DND-41 (cell line): ENCODE data around the gene FBLN7.

Source experiments
- ATAC-seq: fragments of 200-7000 bp; cut with Tn5 transposase; 3 replicates; pipeline ENCODE4 v1.9.1; 2021; ENCODE audit warnings: low read depth; ENCODE audit not compliant: insufficient read depth
- DNase-seq: peaks from one replicate; pipeline ENCODE4 v3.0.0-alpha.2; 2020
- H2AFZ ChIP-seq: 2 replicates; pipeline ENCODE4 v1.6.0; 2012; ENCODE audit warnings: low read depth, low read length
- H3K27ac ChIP-seq: 2 replicates; pipeline ENCODE4 v1.5.1; 2012; ENCODE audit warnings: low read length, inconsistent platforms
- H3K27me3 ChIP-seq: fragments of 200-600 bp; sonication (generic); 2 replicates; pipeline ENCODE4 v1.6.0; 2012; ENCODE audit warnings: low read length, mild to moderate bottlenecking, inconsistent platforms; ENCODE audit not compliant: insufficient read depth, poor library complexity
- H3K36me3 ChIP-seq: 2 replicates; pipeline ENCODE4 v1.5.1; 2012; ENCODE audit warnings: low read length, inconsistent platforms; ENCODE audit not compliant: insufficient read depth
- H3K4me1 ChIP-seq: 2 replicates; pipeline ENCODE4 v1.5.1; 2012; ENCODE audit warnings: mild to moderate bottlenecking, low read length; ENCODE audit not compliant: insufficient read depth
- H3K4me2 ChIP-seq: 2 replicates; pipeline ENCODE4 v1.6.0; 2012; ENCODE audit warnings: mild to moderate bottlenecking, moderate library complexity, low read length, inconsistent platforms; ENCODE audit not compliant: insufficient read depth
- H3K4me3 ChIP-seq, 2 experiments: fragments of 200-600 bp in 1 of 2; shearing (Covaris generic) in 1 of 2; 2 replicates each; pipeline ENCODE4 v1.5.1; 2012 to 2016; ENCODE audit warnings: inconsistent platforms in 2 of 2, low read length in 2 of 2, mild to moderate bottlenecking in 2 of 2, low read depth in 1 of 2, moderate library complexity in 1 of 2
- H3K79me2 ChIP-seq: 2 replicates; pipeline ENCODE4 v1.6.0; 2012; ENCODE audit warnings: low read length, inconsistent platforms; ENCODE audit not compliant: insufficient read depth
- H3K9ac ChIP-seq: 2 replicates; pipeline ENCODE4 v1.6.0; 2012; ENCODE audit warnings: low read depth, mild to moderate bottlenecking, inconsistent platforms, low read length, moderate library complexity
- H3K9me3 ChIP-seq: 2 replicates; pipeline ENCODE4 v1.5.1; 2012; ENCODE audit warnings: low read length, moderate library complexity, mild to moderate bottlenecking, inconsistent platforms; ENCODE audit not compliant: insufficient read depth, severe bottlenecking
- H4K20me1 ChIP-seq: 2 replicates; pipeline ENCODE4 v1.6.0; 2012; ENCODE audit warnings: low read length; ENCODE audit not compliant: insufficient read depth
- EZH2 ChIP-seq: IDR thresholded peaks from 3 replicates; pipeline ENCODE4 v1.6.1; 2012; ENCODE audit warnings: borderline replicate concordance, low read depth, mild to moderate bottlenecking, moderate library complexity, low read length, inconsistent platforms; ENCODE audit not compliant: severe bottlenecking
- TF ChIP-seq, protein P1 (sequence below): IDR thresholded peaks from 2 replicates; pipeline ENCODE4 v1.5.1; 2012; ENCODE audit warnings: borderline replicate concordance, low read length, moderate library complexity, mild to moderate bottlenecking; ENCODE audit not compliant: poor library complexity, severe bottlenecking; ENCODE audit errors: extremely low read depth

The FBLN7 gene

DNA sequence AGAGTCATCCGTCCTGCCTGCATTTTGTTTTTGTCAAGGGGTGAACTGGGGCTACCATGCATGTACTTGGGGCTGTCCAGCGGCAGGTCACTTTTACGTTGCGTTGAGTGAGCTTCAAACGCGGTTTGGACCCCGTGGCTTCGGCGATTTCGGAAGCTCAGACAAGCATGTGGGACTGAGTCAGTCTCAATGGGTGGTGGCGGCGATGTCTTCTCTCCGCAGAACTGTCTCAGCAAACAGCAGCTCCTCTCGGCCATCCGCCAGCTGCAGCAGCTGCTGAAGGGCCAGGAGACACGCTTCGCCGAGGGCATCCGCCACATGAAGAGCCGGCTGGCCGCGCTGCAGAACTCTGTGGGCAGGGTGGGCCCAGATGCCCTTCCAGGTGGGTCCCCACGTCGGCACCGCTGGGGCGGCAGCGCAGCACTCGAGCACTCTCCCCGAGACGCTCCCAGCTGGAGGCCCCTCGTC is 21.3 kb downstream of the FBLN7 start:
- no peak for DNase-seq
- H3K36me3 ChIP-seq = no peaks in the 10 kb centered on the region
- no peaks in the 10 kb centered on the region for H3K79me2 ChIP-seq
- H3K4me2 ChIP-seq = no peak overlapping the region
- no peak overlapping the region for H2AFZ ChIP-seq
- no peak for ATAC-seq
- no peaks in the 10 kb centered on the region for H3K4me1 ChIP-seq
- TF ChIP-seq EZH2 = no peak
- TF ChIP-seq, protein P1, sequence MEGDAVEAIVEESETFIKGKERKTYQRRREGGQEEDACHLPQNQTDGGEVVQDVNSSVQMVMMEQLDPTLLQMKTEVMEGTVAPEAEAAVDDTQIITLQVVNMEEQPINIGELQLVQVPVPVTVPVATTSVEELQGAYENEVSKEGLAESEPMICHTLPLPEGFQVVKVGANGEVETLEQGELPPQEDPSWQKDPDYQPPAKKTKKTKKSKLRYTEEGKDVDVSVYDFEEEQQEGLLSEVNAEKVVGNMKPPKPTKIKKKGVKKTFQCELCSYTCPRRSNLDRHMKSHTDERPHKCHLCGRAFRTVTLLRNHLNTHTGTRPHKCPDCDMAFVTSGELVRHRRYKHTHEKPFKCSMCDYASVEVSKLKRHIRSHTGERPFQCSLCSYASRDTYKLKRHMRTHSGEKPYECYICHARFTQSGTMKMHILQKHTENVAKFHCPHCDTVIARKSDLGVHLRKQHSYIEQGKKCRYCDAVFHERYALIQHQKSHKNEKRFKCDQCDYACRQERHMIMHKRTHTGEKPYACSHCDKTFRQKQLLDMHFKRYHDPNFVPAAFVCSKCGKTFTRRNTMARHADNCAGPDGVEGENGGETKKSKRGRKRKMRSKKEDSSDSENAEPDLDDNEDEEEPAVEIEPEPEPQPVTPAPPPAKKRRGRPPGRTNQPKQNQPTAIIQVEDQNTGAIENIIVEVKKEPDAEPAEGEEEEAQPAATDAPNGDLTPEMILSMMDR = no peak
- no peaks in the 10 kb centered on the region for H3K27me3 ChIP-seq
- H3K4me3 ChIP-seq = no peak overlapping the region
- no peaks in the 10 kb centered on the region for H3K9me3 ChIP-seq
- H3K9ac ChIP-seq = no peak overlapping the region
- no peaks in the 10 kb centered on the region for H4K20me1 ChIP-seq
- H3K27ac ChIP-seq = no peak overlapping the region

DNA sequence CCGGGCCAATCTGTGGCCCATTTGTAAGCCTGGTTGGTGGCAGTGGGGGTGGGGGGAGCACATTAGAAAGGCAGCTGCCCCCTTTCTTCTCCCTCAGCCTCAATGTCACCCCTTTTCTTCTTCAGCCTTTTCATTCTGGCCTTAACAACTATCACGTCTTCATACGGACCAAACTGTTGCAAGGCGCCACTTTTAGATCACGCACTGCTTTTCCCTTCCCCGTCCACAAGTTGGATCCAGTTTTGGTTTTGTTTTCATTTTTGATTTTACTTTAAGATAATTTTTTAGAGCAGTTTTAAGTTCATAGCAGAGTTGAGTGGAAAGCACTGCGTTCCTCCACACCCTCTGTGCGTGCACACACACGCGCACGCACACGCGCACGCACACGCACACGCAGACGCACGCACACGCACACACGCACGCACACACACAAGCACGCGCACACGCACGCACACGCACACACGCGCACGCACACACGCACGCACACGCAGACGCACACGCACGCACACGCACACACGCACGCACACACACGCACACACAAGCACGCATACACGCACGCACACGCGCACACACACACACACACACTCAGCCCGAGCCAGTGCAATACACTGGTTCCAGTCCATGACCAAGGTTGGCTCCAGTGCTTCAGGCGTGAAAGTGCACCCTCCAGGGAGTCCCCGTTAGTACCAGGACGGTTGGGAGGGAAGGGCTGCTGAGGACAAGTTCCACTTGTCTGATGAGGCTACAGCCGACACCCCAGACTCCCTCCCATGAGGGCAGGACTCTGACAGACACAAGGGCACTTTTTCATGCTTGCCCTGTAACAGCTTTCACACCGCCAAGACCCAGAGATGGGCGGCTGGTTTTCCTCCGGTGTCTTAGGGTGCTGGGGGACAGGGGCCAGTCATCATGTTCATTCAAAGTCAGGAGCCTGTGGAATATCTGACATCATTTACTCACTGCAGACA is 22.4 kb downstream of the FBLN7 start:
- ATAC-seq = no peak
- no peak for TF ChIP-seq EZH2
- TF ChIP-seq, protein P1 = no peak

DNA sequence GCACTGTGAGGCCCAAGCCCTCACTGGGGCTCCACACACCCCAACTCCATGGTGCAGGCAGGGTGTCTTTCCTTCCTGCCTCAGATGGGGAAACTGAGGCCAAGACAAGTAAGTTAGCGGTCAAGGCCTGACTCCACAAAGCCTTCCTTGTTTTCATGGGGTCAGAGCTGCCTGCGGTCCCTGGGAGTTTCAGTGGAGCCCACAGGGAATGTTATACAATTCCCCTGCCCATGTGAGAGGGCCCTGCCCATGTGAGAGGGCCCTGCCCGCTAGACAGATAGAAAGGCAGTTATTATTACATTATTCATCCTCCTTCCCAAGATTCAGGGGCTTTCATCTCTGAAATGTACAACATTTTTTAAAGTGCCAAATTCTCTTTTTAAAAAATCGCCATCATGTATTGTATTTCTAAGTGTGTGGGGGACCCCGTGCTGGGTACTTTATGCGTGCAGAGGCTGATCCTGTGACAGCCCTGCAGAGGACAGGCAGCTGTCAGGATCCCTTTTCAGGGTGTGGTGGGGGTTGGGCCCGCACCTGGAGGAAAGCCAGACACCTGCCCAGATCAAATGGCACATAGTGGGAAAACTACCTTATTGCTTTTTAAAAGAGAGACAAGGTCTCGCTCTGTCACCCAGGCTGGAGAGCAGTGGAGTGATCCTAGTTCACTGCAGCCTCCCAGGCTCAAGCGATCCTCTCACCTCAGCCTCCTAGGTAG is 23.4 kb downstream of the FBLN7 start:
- Histone ChIP-seq H4K20me1 (no peaks in the 10 kb centered on the region), H3K9ac (no peak overlapping the region), H3K27ac (no peak overlapping the region), H3K27me3 (no peaks in the 10 kb centered on the region), H3K4me3 (no peak overlapping the region), H2AFZ (no peak overlapping the region), H3K9me3 (no peaks in the 10 kb centered on the region), H3K79me2 (no peaks in the 10 kb centered on the region), H3K4me1 (no peaks in the 10 kb centered on the region), H3K4me2 (no peak overlapping the region), H3K36me3 (no peaks in the 10 kb centered on the region)
- no peak for DNase-seq
- no peak for ATAC-seq
- TF ChIP-seq, protein P1 = no peak
- TF ChIP-seq EZH2 = no peak

More for the DNA sequence above, 22.4 kb downstream of the FBLN7 start:
- DNase-seq = no peak
- Histone ChIP-seq H3K9ac (no peak overlapping the region), H4K20me1 (no peaks in the 10 kb centered on the region), H3K79me2 (no peaks in the 10 kb centered on the region), H2AFZ (no peak overlapping the region), H3K9me3 (no peaks in the 10 kb centered on the region), H3K27me3 (no peaks in the 10 kb centered on the region), H3K36me3 (no peaks in the 10 kb centered on the region), H3K4me3 (no peak overlapping the region), H3K27ac (no peak overlapping the region), H3K4me1 (no peaks in the 10 kb centered on the region), H3K4me2 (no peak overlapping the region)
